ENCODE measurements around the gene RPL36. TPM values are rescaled to one million over a fixed set of nuclear protein-coding genes. Genes with fewer than 3 reads are reported as not detected.

Gene RPL36
- total and polyA plus RNA-seq, 2 of the 8 experiments (the other 6 are each of a cell fraction or from before 2014, with no cell fraction given) = 951 to 1,075 TPM

GRCh38 chr19:5680437-5681368 is 9.4 kb upstream of the RPL36 start, which contains the start of the genes HSD11B1L and MICOS13:
TSS of gene HSD11B1L (plus strand) at chr19:5681027. CDS start at chr19:5684833, 3,806 bp downstream.
TSS of gene MICOS13 (minus strand) at chr19:5680516. CDS start at chr19:5680486, 30 bp downstream.
- H3K4me3 ChIP-seq (ENCODE audit: extremely low read depth in 1 of 4, insufficient read depth in 2 of 4, low read depth in 3 of 4, low read length in 4 of 4) = peak within 1 kb of the TSS; percentile 58 to 83 (median 76)
- ChIA-PET POLR2A (ENCODE audit: partially characterized antibody) (interaction anchor here (0.5 to 1.7 kb wide), 4 partner anchors 9 to 33 kb away, joined by 3 to 8 read pairs (median 6); partner anchors contain the start of gene RPL36), CTCF (ENCODE audit: partially characterized antibody) (no interaction called here)
- H2BK120ac ChIP-seq (replicated peaks; ENCODE audit: low read depth, low read length) = peak within 1 kb of the TSS; percentile 22
- H3K9me3 ChIP-seq (ENCODE audit: insufficient read depth in 2 of 2, low read depth in 1 of 2, low read length in 1 of 2) = no peaks in the 10 kb centered on the region
- H3K79me2 ChIP-seq (ENCODE audit: control insufficient read depth in 1 of 2, insufficient read depth in 2 of 2, low read length in 2 of 2) = no peaks in the 10 kb centered on the region
- H4K91ac ChIP-seq (replicated peaks; ENCODE audit: insufficient read length, low read length) = no peak within 1 kb of the TSS
- peak within 1 kb of the TSS; percentile 92; the same call in 1 of the 2 replicates for H2AFZ ChIP-seq (ENCODE audit: low read length)
- WGBS, 2 experiments (ENCODE audit: extremely low coverage in 1 of 2, insufficient coverage in 1 of 2, insufficient read length in 1 of 2, insufficient replicate concordance in 2 of 2, low coverage in 1 of 2, low lambda C conversion rate in 2 of 2, missing lambda C conversion rate in 1 of 2) = 3% methylated on average over 68 of the region's 94 CpGs; no CpG with 5 or more reads in 1 of the 2 experiments
- peak within 1 kb of the TSS; percentile 80; the same call in 1 of the 2 replicates for H2BK12ac ChIP-seq (ENCODE audit: low read depth, low read length)
- H3K79me1 ChIP-seq (ENCODE audit: low read depth, low read length) = peaks cover 3% of the 10 kb centered on the region; the same call in 1 of the 2 replicates
- no peak within 1 kb of the TSS for H2BK20ac ChIP-seq (ENCODE audit: low read length)
- no peaks in the 10 kb centered on the region for H3K27me3 ChIP-seq (replicated peaks in 1 of 4; ENCODE audit: control insufficient read depth in 3 of 4, extremely low read depth in 1 of 4, insufficient read depth in 3 of 4, low read length in 3 of 4)
- peak within 1 kb of the TSS; percentile 93 for H3K18ac ChIP-seq (ENCODE audit: extremely low read depth, low read length)
- no peak within 1 kb of the TSS for H3K23ac ChIP-seq (ENCODE audit: insufficient read length)
- peaks cover 0 to 10% of the 10 kb centered on the region in 2 experiments for H4K20me1 ChIP-seq (replicated peaks in 1 of 2; ENCODE audit: control insufficient read depth in 1 of 2, insufficient read depth in 2 of 2, low read length in 2 of 2)
- no peak within 1 kb of the TSS for H2BK15ac ChIP-seq (ENCODE audit: low read length)
- peak within 1 kb of the TSS; percentile 92 for H4K8ac ChIP-seq (ENCODE audit: extremely low read depth, insufficient read depth, low read length)
- H2BK5ac ChIP-seq (ENCODE audit: low read depth, low read length) = peak within 1 kb of the TSS; percentile 81; the same call in 1 of the 2 replicates
- H4K5ac ChIP-seq (ENCODE audit: insufficient read length, low read depth, low read length) = peak within 1 kb of the TSS; percentile 76
- peak within 1 kb of the TSS; percentile 80 for H3K56ac ChIP-seq (replicated peaks; ENCODE audit: insufficient read length, low read depth, low read length)
- H3K36me3 ChIP-seq (ENCODE audit: control insufficient read depth in 2 of 4, insufficient read depth in 4 of 4, low read length in 3 of 4) = 0 out of 8 replicates have a peak, but pooled peaks cover 0 to 2% (median 0%) of the 10 kb centered on the region in 4 experiments
- 0 out of 2 replicates have a peak within 1 kb of the TSS, but pooled peaks have one; percentile 90 for H2AK5ac ChIP-seq (ENCODE audit: low read depth, low read length)
- H3K23me2 ChIP-seq (ENCODE audit: low read depth, low read length) = peaks cover 15% of the 10 kb centered on the region; the same call in 1 of the 2 replicates
- H3K4me2 ChIP-seq (ENCODE audit: insufficient read depth in 1 of 2, low read depth in 2 of 2, low read length in 2 of 2) = peak within 1 kb of the TSS; percentile 89 to 97
- H3K4ac ChIP-seq (replicated peaks; ENCODE audit: insufficient read length, low read depth, low read length) = peak within 1 kb of the TSS; percentile 94
- no peak within 1 kb of the TSS for H3K14ac ChIP-seq (ENCODE audit: insufficient read length)
- H3K27ac ChIP-seq (ENCODE audit: low read depth, low read length) = peak within 1 kb of the TSS; percentile 88
- peaks cover 0 to 14% (median 0%) of the 10 kb centered on the region in 4 experiments; a peak in 5 of 7 replicates for H3K4me1 ChIP-seq (replicated peaks in 1 of 4; ENCODE audit: control insufficient read depth in 3 of 4, insufficient read depth in 4 of 4, low read length in 3 of 4)
- FAIRE-seq (peak; percentile 91), DNase-seq (ENCODE audit: low read depth in 1 of 2, low spot score in 2 of 2) (peak; percentile 97 to 100)
- peak within 1 kb of the TSS; percentile 59 to 67 (median 64); a peak in 6 of 7 replicates for H3K9ac ChIP-seq (replicated peaks in 1 of 4; ENCODE audit: extremely low read depth in 1 of 4, low read depth in 3 of 4, low read length in 3 of 4)
- TF ChIP-seq ASH2L (IDR thresholded peaks at IDR 0.05; ENCODE audit: low read length) (peak; percentile 78), MAX (IDR thresholded peaks at IDR 0.05) (0 out of 2 replicates have a peak, but pooled peaks have one; percentile 1), USF2 (IDR thresholded peaks at IDR 0.05; ENCODE audit: low read length) (peak; percentile 97), KDM1A (IDR thresholded peaks at IDR 0.05; ENCODE audit: borderline replicate concordance, low read length) (no peak), SUZ12 (IDR thresholded peaks at IDR 0.05; ENCODE audit: low read length) (no peak), SP4 (IDR thresholded peaks at IDR 0.05; ENCODE audit: low read length) (0 out of 2 replicates have a peak, but pooled peaks have one; percentile 77), CBX8 (IDR thresholded peaks at IDR 0.05; ENCODE audit: borderline replicate concordance, low read depth, low read length) (no peak), POLR2A (IDR thresholded peaks at IDR 0.05; ENCODE audit: control extremely low read depth in 1 of 2, low read depth in 2 of 2, low read length in 2 of 2) (no peak), CBX5 (IDR thresholded peaks at IDR 0.05; ENCODE audit: low read depth, low read length) (no peak), YY1 (IDR thresholded peaks at IDR 0.05; ENCODE audit: low read depth, low read length) (peak; percentile 78)
